A673 (cell line): ENCODE results near the gene GUCY2F. TPM values are rescaled to one million over a fixed set of nuclear protein-coding genes. Genes with fewer than 3 reads are reported as not detected.

Experiments
- Bru-seq: library from RNA; stranded (reverse); fragments of 400-500 nt; gene quantifications from one replicate; lab custom pipeline; 2021; lab: Mats Ljungman, UMichigan
- BruChase-seq, 2 experiments: library from RNA; stranded (reverse); fragments of 400-500 nt; gene quantifications; one replicate each; lab custom pipeline; 2021; lab: Mats Ljungman, UMichigan
- BruUV-seq: library from RNA; stranded (reverse); fragments of 400-500 nt; replicated peaks from 2 replicates; lab custom pipeline; 2021; lab: Mats Ljungman, UMichigan
- CTCF ChIA-PET: fragments of 300-600 bp; sonication (Branson Sonifier 250); formaldehyde crosslinking; loops from one replicate; lab custom pipeline; 2022; ENCODE audit warnings: antibody characterized with exemption; lab: Charles Lee
- POLR2A ChIA-PET: fragments of 300-600 bp; sonication (Branson Sonifier 250); formaldehyde crosslinking; loops from one replicate; lab custom pipeline; 2022; ENCODE audit warnings: antibody characterized with exemption; ENCODE audit not compliant: low non-redundant PET; lab: Charles Lee
- DNase-seq: peaks from one replicate; pipeline ENCODE4 v3.0.0-alpha.2; 2015; ENCODE audit warnings: low spot score
- H3K27ac ChIP-seq: fragments of 200-600 bp; sonication (generic); 2 replicates; pipeline ENCODE4 v1.5.1; 2016; ENCODE audit warnings: mixed run types, low read depth, mild to moderate bottlenecking, mixed read lengths, antibody characterized with exemption, low read length; ENCODE audit not compliant: poor library complexity, severe bottlenecking
- H3K27me3 ChIP-seq: fragments of 200-600 bp; sonication (generic); replicated peaks from 2 replicates; pipeline ENCODE4 v1.6.1; 2017; ENCODE audit warnings: mixed run types, low read depth, mild to moderate bottlenecking, mixed read lengths, antibody characterized with exemption, low read length; ENCODE audit not compliant: insufficient read depth, poor library complexity
- H3K36me3 ChIP-seq: fragments of 200-600 bp; sonication (generic); 2 replicates; pipeline ENCODE4 v1.6.1; 2016; ENCODE audit warnings: mixed run types, mild to moderate bottlenecking, mixed read lengths, antibody characterized with exemption, low read length; ENCODE audit not compliant: insufficient read depth, poor library complexity, severe bottlenecking
- H3K4me1 ChIP-seq: fragments of 200-600 bp; sonication (generic); 2 replicates; pipeline ENCODE4 v1.6.1; 2017; ENCODE audit warnings: mixed run types, mild to moderate bottlenecking, mixed read lengths, antibody characterized with exemption, low read length; ENCODE audit not compliant: insufficient read depth, poor library complexity, severe bottlenecking
- H3K4me3 ChIP-seq: fragments of 200-600 bp; sonication (generic); 2 replicates; pipeline ENCODE4 v1.5.1; 2016; ENCODE audit warnings: low read depth, mixed run types, mild to moderate bottlenecking, mixed read lengths, low read length; ENCODE audit not compliant: poor library complexity, severe bottlenecking
- H3K9me3 ChIP-seq: fragments of 200-600 bp; sonication (generic); 2 replicates; pipeline ENCODE4 v1.6.1; 2016; ENCODE audit warnings: mixed run types, low read depth, mild to moderate bottlenecking, mixed read lengths, antibody characterized with exemption, low read length; ENCODE audit not compliant: poor library complexity, severe bottlenecking
- CTCF ChIP-seq: fragments of 300-800, 200-600 bp; sonication (generic); conservative IDR thresholded peaks from 2 replicates; pipeline ENCODE4 v1.5.1; 2017; ENCODE audit warnings: low read depth, mild to moderate bottlenecking, antibody characterized with exemption, low read length, moderate library complexity, mixed read lengths
- EZH2 ChIP-seq: fragments of 200-600 bp; sonication (generic); IDR thresholded peaks from 2 replicates; pipeline ENCODE4 v1.6.1; 2017; ENCODE audit warnings: borderline replicate concordance, low read depth, mild to moderate bottlenecking, mixed read lengths, antibody characterized with exemption, low read length; ENCODE audit not compliant: poor library complexity, severe bottlenecking
- intact Hi-C: fragments of 100-400 bp; cut with micrococcal nuclease; formaldehyde crosslinking; loops from one replicate; pipeline ENCODE4 v1.10.0; 2022; ENCODE audit not compliant: unreplicated experiment
- long read RNA-seq: library from polyadenylated mRNA; stranded (forward); transcript quantifications from one replicate; pipeline ENCODE4 v2.0.0, GENCODE V29; 2022
- total RNA-seq: library from RNA; stranded (reverse); gene quantifications from 2 replicates; pipeline ENCODE4 v1.2.3, GENCODE V29; 2021

The GUCY2F gene
- 0.24 and 0.26 TPM in 2 replicates for total RNA-seq
- percentile 29 among the genes with signal in this experiment for Bru-seq, nascent RNA
- BruChase-seq, experiment 1, labeled RNA remaining after a 2-hour chase = percentile 28 among the genes with signal in this experiment
- percentile 19 among the genes with signal in this experiment for BruChase-seq, experiment 2, labeled RNA remaining after a 6-hour chase
- long read RNA-seq = 0 reads

GRCh38 chrX:109481986-109482385 lies at the start of gene GUCY2F:
TSS of gene GUCY2F (minus strand) at chrX:109482086. CDS start at chrX:109475936, 6,150 bp downstream.
- ChIA-PET POLR2A (no interaction called here), CTCF (interaction anchor here (0.5 kb wide), 1 partner anchor 175 kb away, joined by 4 read pairs; no protein-coding TSS in a partner anchor)
- BruUV-seq = no TSS peak
- peaks cover 4% of the 10 kb centered on the region for H3K4me1 ChIP-seq
- no peak for TF ChIP-seq CTCF
- TF ChIP-seq EZH2 = no peak
- intact Hi-C loops = loop anchor here (10.0 kb wide), 1 partner anchor 233 kb away; no protein-coding TSS in a partner anchor
- H3K9me3 ChIP-seq = no peaks in the 10 kb centered on the region
- no peak within 1 kb of the TSS for H3K4me3 ChIP-seq
- H3K27ac ChIP-seq = peak within 1 kb of the TSS; percentile 50
- DNase-seq = no peak
- H3K36me3 ChIP-seq = no peaks in the 10 kb centered on the region
- peaks cover 8% of the 10 kb centered on the region for H3K27me3 ChIP-seq

GRCh38 chrX:109519001-109519400 lies 37.1 kb upstream of the GUCY2F start:
- no peak overlapping the region for H3K27ac ChIP-seq
- TF ChIP-seq EZH2 = no peak
- TF ChIP-seq CTCF = no peak
- no peak overlapping the region for H3K4me3 ChIP-seq
- DNase-seq = no peak
- no peaks in the 10 kb centered on the region for H3K9me3 ChIP-seq
- H3K4me1 ChIP-seq = no peaks in the 10 kb centered on the region
- no peaks in the 10 kb centered on the region for H3K36me3 ChIP-seq
- intact Hi-C loops = no loop called here
- POLR2A ChIA-PET = no interaction called here
- CTCF ChIA-PET = no interaction called here
- H3K27me3 ChIP-seq = peaks cover 4% of the 10 kb centered on the region
- no TSS peak for BruUV-seq

- no peak for TF ChIP-seq EZH2
- no peak for TF ChIP-seq CTCF
- H3K27ac ChIP-seq = no peak overlapping the region
- no peaks in the 10 kb centered on the region for H3K4me1 ChIP-seq
- peaks cover 25% of the 10 kb centered on the region for H3K27me3 ChIP-seq
- DNase-seq = no peak
- ChIA-PET CTCF (no interaction called here), POLR2A (no interaction called here)
- intact Hi-C loops = no loop called here
- no peaks in the 10 kb centered on the region for H3K36me3 ChIP-seq
- BruUV-seq = no TSS peak
- H3K4me3 ChIP-seq = no peak overlapping the region
- no peaks in the 10 kb centered on the region for H3K9me3 ChIP-seq
These were observed 29.2 kb upstream of the GUCY2F start for GRCh38 chrX:109511113-109511512.
